ENCODE results near the gene PRKAG2.

PRKAG2 gene

GRCh38 chr7:151631570-151631952, 245.4 kb downstream of the PRKAG2 start:
- peak overlapping the region; percentile 70 for H3K4me3 ChIP-seq (ENCODE audit: low read depth, low read length)
- H3K9me3 ChIP-seq (ENCODE audit: control insufficient read depth, low read length), result no peaks in the 10 kb centered on the region
- no peaks in the 10 kb centered on the region for H3K36me3 ChIP-seq (ENCODE audit: control insufficient read depth, insufficient read depth, low read length)
- H2AFZ ChIP-seq, result peak overlapping the region; percentile 94
- H3K79me2 ChIP-seq, result peaks cover 9% of the 10 kb centered on the region
- peak overlapping the region; percentile 41 for H3K9ac ChIP-seq
- peak overlapping the region; percentile 86 for H3K27ac ChIP-seq
- H3K4me2 ChIP-seq (ENCODE audit: low read length), result peak overlapping the region; percentile 84
- TF ChIP-seq CTCF (IDR thresholded peaks at IDR 0.05), result no peak
- H3K27me3 ChIP-seq (ENCODE audit: control insufficient read depth, insufficient read depth, low read length), result no peaks in the 10 kb centered on the region
- H3K4me1 ChIP-seq, result peaks cover 16% of the 10 kb centered on the region

GRCh38 chr7:151630851-151631569, 245.9 kb downstream of the PRKAG2 start:
- TF ChIP-seq CTCF (IDR thresholded peaks at IDR 0.05), result no peak
- H3K27me3 ChIP-seq (ENCODE audit: control insufficient read depth, insufficient read depth, low read length), result no peaks in the 10 kb centered on the region
- H3K36me3 ChIP-seq (ENCODE audit: control insufficient read depth, insufficient read depth, low read length), result no peaks in the 10 kb centered on the region
- H3K9ac ChIP-seq, result peak overlapping the region; percentile 41
- peaks cover 11% of the 10 kb centered on the region for H3K79me2 ChIP-seq
- H3K9me3 ChIP-seq (ENCODE audit: control insufficient read depth, low read length), result no peaks in the 10 kb centered on the region
- H3K4me3 ChIP-seq (ENCODE audit: low read depth, low read length), result peak overlapping the region; percentile 70
- peak overlapping the region; percentile 84 for H3K4me2 ChIP-seq (ENCODE audit: low read length)
- peak overlapping the region; percentile 94 for H2AFZ ChIP-seq
- H3K27ac ChIP-seq, result peak overlapping the region; percentile 86
- peaks cover 17% of the 10 kb centered on the region for H3K4me1 ChIP-seq

- Histone ChIP-seq H3K27ac (no peak overlapping the region), H3K4me2 (ENCODE audit: low read length) (no peak overlapping the region), H3K4me3 (ENCODE audit: low read depth, low read length) (no peak overlapping the region), H3K9ac (no peak overlapping the region), H2AFZ (no peak overlapping the region), H3K9me3 (ENCODE audit: control insufficient read depth, low read length) (no peaks in the 10 kb centered on the region), H3K79me2 (peaks cover 14% of the 10 kb centered on the region), H3K36me3 (ENCODE audit: control insufficient read depth, insufficient read depth, low read length) (no peaks in the 10 kb centered on the region), H3K4me1 (peaks cover 17% of the 10 kb centered on the region), H3K27me3 (ENCODE audit: control insufficient read depth, insufficient read depth, low read length) (no peaks in the 10 kb centered on the region)
- TF ChIP-seq CTCF (IDR thresholded peaks at IDR 0.05), result no peak
Measured at GRCh38 chr7:151630358-151630757, 246.6 kb downstream of the PRKAG2 start.

- Histone ChIP-seq H2AFZ (no peak overlapping the region), H3K9me3 (ENCODE audit: control insufficient read depth, low read length) (no peaks in the 10 kb centered on the region), H3K4me3 (ENCODE audit: low read depth, low read length) (no peak overlapping the region), H3K36me3 (ENCODE audit: control insufficient read depth, insufficient read depth, low read length) (no peaks in the 10 kb centered on the region), H3K4me2 (ENCODE audit: low read length) (no peak overlapping the region), H3K27ac (no peak overlapping the region), H3K79me2 (peaks cover 14% of the 10 kb centered on the region), H3K27me3 (ENCODE audit: control insufficient read depth, insufficient read depth, low read length) (no peaks in the 10 kb centered on the region), H3K4me1 (peaks cover 17% of the 10 kb centered on the region), H3K9ac (no peak overlapping the region)
- TF ChIP-seq CTCF (IDR thresholded peaks at IDR 0.05), result no peak
Measured at GRCh38 chr7:151629713-151630272, 247.1 kb downstream of the PRKAG2 start.
